ENCODE measurements around the gene C9orf152.
"Not testable (repeated sequence)": the region's sequence is repeated elsewhere in the genome, so short reads cannot be mapped to it uniquely, and the experiment has no call there.

The C9orf152 gene

DNA sequence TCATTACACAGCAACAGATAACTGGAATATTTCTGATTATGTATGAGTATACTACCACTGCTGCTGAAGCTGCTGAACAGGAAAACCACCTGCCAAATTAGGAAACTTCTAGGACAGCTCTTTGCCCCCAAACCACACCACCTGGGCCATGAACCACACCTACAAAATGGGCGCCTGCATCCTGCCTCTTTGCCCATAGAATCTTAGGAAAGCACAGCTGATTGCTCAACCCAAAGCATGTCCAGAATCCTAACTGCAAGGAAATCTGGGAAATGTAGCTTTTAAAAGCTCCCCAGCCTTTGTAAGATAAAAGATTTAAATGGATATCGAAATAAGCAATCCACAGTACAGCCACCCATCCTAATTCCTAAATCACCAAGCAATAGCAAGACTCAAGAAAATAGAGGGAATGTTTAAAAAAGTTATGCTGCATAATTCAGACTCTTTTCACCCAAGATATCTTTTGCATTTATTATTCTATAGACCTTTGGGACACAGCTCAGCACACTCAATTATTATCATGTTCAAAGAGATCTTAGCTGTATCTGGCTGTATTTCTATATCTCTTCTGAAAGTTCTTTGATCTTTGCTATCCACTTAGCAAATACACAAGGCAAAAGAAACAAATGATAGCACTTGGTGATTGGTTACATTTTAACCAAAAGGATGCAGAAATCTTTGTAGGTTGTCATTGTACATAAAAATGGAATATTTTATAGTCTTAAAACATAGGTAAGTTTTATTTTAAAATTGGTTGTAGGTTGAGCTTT is 6.8 kb upstream of the C9orf152 start:
- DNase-seq (ENCODE audit: low read depth in 2 of 2, low spot score in 1 of 2), result no peak

DNA sequence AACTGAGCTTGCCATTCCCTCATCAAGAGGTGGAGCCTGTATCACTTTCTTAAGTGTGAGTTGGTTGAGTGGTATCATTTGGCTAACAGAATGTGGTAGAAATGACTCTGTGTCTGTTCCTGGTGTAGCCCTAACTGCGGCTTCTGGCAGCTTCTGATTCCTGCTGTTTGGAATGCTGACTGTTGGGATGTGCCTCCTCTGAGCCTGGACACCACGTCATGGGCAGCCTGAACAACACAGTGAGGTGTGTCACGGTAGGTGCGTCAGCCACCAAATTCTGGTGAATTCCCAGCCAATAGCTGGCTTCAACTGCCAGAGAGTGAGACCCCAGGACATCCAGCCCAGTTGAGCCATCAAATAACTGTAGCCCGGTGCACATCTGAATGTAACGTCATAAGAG is 6.1 kb upstream of the C9orf152 start:
- no peak for DNase-seq (ENCODE audit: low read depth in 2 of 2, low spot score in 1 of 2)

DNA sequence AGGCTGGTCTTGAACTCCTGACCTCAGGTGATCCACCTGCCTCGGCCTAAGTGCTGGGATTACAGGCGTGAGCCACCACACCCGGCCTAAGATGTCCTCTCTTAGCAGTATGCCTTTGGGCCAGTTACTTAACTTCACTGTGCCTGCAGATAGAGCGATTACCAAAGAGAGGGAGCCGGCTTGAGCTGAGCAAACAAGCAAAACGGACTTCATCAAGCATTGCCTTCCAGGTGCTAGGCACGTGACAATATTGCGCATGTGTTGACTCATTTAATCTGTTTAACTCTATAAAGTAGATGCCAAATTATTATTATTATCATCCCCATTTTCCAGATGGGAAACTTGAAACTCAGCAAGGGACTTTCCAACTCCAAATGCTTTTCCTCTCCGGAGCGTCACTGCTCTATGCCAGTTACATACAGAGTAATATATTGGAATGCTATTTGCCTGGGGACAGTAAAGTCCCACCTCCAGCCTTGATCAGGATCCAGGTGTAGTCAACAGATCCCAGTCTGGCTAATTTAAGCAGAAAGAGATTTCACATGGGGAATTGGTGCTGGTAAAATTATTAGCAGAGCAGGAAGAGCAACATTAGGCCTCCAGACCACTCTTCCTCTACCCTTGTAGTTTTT is 5.6 kb upstream of the C9orf152 start:
- no peak for DNase-seq (ENCODE audit: low read depth in 2 of 2, low spot score in 1 of 2)

DNA sequence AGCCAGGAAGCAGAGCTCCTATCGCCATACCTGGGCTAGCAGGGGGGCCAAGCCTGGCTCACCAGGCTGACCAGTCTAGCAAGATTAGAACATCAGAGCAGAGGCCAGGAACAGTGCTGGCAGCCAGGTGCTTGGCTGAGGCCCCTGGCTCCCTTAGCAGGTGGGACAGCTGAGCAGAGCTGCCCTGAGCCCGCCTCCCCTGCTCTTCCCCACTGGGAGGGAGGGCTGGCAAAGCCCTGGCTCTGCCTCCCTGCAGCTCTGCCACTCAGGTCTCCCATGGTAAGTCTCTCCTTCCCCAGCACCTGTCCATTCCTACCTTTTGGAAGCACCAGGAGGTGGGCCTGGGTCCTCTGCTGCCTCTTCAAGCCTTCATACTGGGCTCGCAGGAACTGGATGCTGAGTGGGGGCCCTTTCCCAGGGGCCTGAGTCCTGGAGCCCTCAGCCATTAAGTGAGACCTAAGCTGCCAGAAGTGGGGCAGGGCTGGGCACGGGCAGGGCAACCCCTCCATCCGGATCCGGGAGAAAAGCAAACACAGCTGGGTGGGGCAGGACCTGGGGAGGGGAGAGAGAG is 803 bp downstream of the C9orf152 start:
- no peak for DNase-seq (ENCODE audit: low read depth in 2 of 2, low spot score in 1 of 2)

- no peak for DNase-seq (ENCODE audit: low read depth in 2 of 2, low spot score in 1 of 2)
Observed at GRCh38 chr9:110206389-110206788, 1.6 kb downstream of the C9orf152 start.

DNA sequence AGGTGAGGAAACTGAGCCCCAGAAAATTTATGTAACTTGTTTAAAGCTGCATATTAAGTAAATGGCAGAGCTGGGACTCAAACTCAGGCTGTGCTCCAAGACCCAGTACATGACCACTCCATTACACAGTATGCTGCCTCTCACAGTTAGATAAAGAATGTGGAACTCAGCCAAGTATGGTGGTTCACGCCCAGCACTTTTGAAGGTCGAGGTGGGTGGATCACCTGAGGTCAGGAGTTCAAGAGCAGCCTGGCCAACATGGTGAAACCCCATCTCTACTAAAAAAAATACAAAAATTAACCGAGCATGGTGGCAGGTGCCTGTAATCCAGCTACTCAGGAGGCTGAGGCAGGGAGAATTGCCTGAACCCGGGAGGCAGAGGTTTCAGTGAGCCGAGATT is 2.3 kb downstream of the C9orf152 start:
- not testable (repeated sequence) for DNase-seq (ENCODE audit: low read depth in 2 of 2, low spot score in 1 of 2)

- no peak for DNase-seq (ENCODE audit: low read depth in 2 of 2, low spot score in 1 of 2)
Observed at GRCh38 chr9:110202232-110202631, 5.7 kb downstream of the C9orf152 start.

- DNase-seq (ENCODE audit: low read depth in 2 of 2, low spot score in 1 of 2), result no peak
Observed at GRCh38 chr9:110199643-110200042, 8.3 kb downstream of the C9orf152 start.

DNA sequence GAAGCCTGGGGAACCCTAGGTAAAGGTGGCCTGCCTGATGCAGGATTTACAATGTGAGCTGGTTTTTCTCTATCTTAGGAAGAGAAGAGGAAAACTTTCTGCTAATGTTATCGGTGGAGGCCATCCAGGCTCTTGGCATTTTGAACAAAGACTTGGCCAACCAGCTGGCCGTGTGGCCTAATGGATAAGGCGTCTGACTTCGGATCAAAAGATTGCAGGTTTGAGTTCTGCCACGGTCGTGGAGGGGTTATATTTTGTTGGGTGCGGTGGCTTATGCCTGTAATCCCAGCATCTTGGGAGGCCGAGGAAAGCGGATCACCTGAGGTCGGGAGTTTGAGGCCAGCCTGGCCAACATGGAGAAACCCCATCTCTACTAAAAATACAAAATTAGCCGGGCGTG is 9.6 kb downstream of the C9orf152 start:
- DNase-seq (ENCODE audit: low read depth in 2 of 2, low spot score in 1 of 2), result no peak

DNA sequence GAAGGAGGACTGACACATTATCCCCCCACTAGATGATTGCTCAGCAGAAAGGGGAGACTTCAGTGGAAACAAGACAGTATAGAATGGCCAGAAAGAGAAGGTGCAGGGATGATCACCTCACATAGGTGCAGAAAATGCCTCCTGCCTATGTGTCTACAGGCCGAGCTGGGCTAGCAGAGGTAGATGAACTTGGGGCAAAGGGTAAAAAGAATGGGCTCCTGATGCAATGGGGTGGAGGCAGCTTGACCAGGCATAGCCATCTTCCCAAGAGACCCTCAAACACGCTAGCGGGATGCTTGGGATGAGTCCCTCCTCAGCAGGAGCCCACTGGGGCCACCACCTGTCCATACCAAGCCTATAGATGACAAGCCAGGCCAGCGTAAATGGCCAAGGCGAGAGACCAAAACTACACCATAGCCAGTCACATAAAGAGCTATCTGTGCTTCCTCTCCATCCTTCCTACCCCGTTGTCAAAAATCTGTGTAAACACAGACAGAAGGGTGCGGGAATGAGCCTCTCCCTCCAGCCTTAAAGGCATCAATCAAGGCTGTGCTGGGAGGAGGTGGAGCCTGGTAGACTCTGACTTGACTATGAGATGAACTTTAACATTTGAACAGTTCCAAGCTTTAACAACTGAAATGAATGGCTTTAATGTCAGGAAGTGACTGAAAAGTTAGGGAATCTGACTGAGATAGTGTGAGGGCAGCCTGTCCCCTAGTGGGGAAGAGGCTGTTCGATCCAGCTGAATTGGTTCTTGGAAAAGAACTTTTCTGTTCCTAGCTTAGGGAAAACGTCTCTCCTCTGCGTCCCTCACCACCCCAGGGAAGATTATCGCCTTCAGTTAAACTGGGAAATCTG is 10.4 kb downstream of the C9orf152 start:
- no peak for DNase-seq (ENCODE audit: low read depth in 2 of 2, low spot score in 1 of 2)

GRCh38 chr9:110196084-110196499 is 11.9 kb downstream of the C9orf152 start:
- not testable (repeated sequence) for DNase-seq (ENCODE audit: low read depth in 2 of 2, low spot score in 1 of 2)

DNA sequence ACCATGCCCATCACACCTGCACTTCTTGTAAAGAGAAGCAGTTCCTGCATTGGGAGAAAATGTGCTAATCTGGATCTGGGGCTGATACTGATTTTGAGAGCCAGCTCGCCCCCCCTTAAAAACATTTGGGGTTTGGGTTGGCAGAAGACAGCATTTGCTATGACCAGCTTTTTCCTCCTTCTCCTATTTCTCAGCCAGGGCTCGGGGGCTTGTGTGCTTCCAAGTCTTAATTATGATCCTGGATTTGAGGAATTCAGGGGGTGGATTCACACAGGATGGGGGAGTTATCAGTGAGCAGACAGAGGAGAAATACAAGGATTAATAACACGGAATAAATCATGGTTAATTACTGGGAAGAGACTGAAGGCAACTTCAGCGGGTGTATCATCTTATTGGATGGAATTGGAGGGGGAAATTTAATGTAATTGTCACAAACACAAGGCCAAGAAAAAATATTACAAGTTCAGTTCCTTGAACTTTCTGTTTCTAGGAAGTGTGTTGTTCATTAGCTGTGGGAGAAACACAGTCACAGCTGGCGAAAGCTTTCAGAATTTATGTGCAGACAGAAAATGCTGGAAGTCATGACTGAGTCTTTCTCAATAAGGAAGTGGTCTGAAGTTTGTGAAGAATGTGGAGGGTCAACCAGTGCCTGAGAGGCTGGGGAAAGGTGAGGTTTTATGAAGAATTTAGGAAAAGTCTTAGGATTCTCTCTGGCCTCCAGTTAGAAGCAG is 15.3 kb downstream of the C9orf152 start:
- DNase-seq (ENCODE audit: low read depth in 2 of 2, low spot score in 1 of 2), result no peak

GRCh38 chr9:110191615-110192014 is 16.3 kb downstream of the C9orf152 start:
- DNase-seq (ENCODE audit: low read depth in 2 of 2, low spot score in 1 of 2), result no peak

- no peak for DNase-seq (ENCODE audit: low read depth in 2 of 2, low spot score in 1 of 2)
Observed at GRCh38 chr9:110189559-110190320, 18.2 kb downstream of the C9orf152 start.

GRCh38 chr9:110188991-110189390 is 19.0 kb downstream of the C9orf152 start:
- no peak for DNase-seq (ENCODE audit: low read depth in 2 of 2, low spot score in 1 of 2)

- no peak for DNase-seq (ENCODE audit: low read depth in 2 of 2, low spot score in 1 of 2)
Observed at GRCh38 chr9:110188101-110188500, 19.9 kb downstream of the C9orf152 start.

GRCh38 chr9:110187126-110187525 is 20.8 kb downstream of the C9orf152 start:
- no peak for DNase-seq (ENCODE audit: low read depth in 2 of 2, low spot score in 1 of 2)

GRCh38 chr9:110186254-110186653 is 21.7 kb downstream of the C9orf152 start:
- no peak for DNase-seq (ENCODE audit: low read depth in 2 of 2, low spot score in 1 of 2)

- DNase-seq (ENCODE audit: low read depth in 2 of 2, low spot score in 1 of 2), result no peak
Observed at GRCh38 chr9:110185806-110186205, 22.2 kb downstream of the C9orf152 start.

All from stimulated activated CD8-positive, alpha-beta memory T cell treated with anti-CD3 and anti-CD28 coated beads, Interleukin-4, amount 100 ng/mL, for 4 hours (primary cell).